MM.1S (cell line): ENCODE results near the gene CNTFR.
A peak's percentile ranks its signal among the peaks of the same experiment; 100 is the strongest.

Source experiments
- DNase-seq: peaks from one replicate; pipeline ENCODE4 v3.0.0-alpha.2; 2015
- H2AFZ ChIP-seq: fragments of 300-600 bp; sonication (generic); 2 replicates; pipeline ENCODE4 v1.6.0; 2016; ENCODE audit warnings: antibody characterized with exemption, low read length
- H3F3A ChIP-seq: fragments of 300-600 bp; sonication (generic); 2 replicates; pipeline ENCODE4 v1.6.1; 2016; ENCODE audit warnings: mild to moderate bottlenecking, antibody characterized with exemption, low read length, moderate library complexity, mixed read lengths; ENCODE audit not compliant: insufficient read depth
- H3K27ac ChIP-seq: fragments of 300-600 bp; sonication (generic); 2 replicates; pipeline ENCODE4 v1.5.1; 2016; ENCODE audit warnings: mild to moderate bottlenecking, low read length
- H3K27me3 ChIP-seq: fragments of 300-600 bp; sonication (generic); replicated peaks from 2 replicates; pipeline ENCODE4 v1.6.0; 2016; ENCODE audit warnings: low read length; ENCODE audit not compliant: insufficient read depth
- H3K36me3 ChIP-seq: fragments of 300-600 bp; sonication (generic); replicated peaks from 2 replicates; pipeline ENCODE4 v1.6.1; 2016; ENCODE audit warnings: mild to moderate bottlenecking, low read length, mixed read lengths; ENCODE audit not compliant: insufficient read depth
- H3K4me1 ChIP-seq: fragments of 300-600 bp; sonication (generic); 2 replicates; pipeline ENCODE4 v1.6.1; 2016; ENCODE audit warnings: low read length, mixed read lengths
- H3K4me2 ChIP-seq: fragments of 300-600 bp; sonication (generic); 2 replicates; pipeline ENCODE4 v1.6.0; 2016; ENCODE audit warnings: low read depth, low read length
- H3K4me3 ChIP-seq: fragments of 300-600 bp; sonication (generic); 2 replicates; pipeline ENCODE4 v1.5.1; 2016; ENCODE audit warnings: low read length, mixed read lengths
- H3K79me2 ChIP-seq: fragments of 300-600 bp; sonication (generic); 2 replicates; pipeline ENCODE4 v1.6.1; 2016; ENCODE audit warnings: mixed run types, low read length, mixed read lengths
- H3K9ac ChIP-seq: fragments of 300-600 bp; sonication (generic); 2 replicates; pipeline ENCODE4 v1.6.1; 2016; ENCODE audit warnings: low read length, mixed read lengths
- H3K9me2 ChIP-seq: fragments of 300-600 bp; sonication (generic); replicated peaks from 2 replicates; pipeline ENCODE4 v1.6.1; 2016; ENCODE audit warnings: mild to moderate bottlenecking, low read length, mixed read lengths; ENCODE audit not compliant: insufficient read depth
- H3K9me3 ChIP-seq: fragments of 300-600 bp; sonication (generic); replicated peaks from 2 replicates; pipeline ENCODE4 v1.6.1; 2016; ENCODE audit warnings: mild to moderate bottlenecking, low read length, mixed read lengths; ENCODE audit not compliant: insufficient read depth
- H4K20me1 ChIP-seq: fragments of 300-600 bp; sonication (generic); 2 replicates; pipeline ENCODE4 v1.6.1; 2016; ENCODE audit warnings: mild to moderate bottlenecking, low read length, moderate library complexity, mixed read lengths; ENCODE audit not compliant: insufficient read depth
- EZH2 ChIP-seq: fragments of 300-600 bp; sonication (generic); optimal IDR thresholded peaks from 2 replicates; pipeline ENCODE3; 2017; ENCODE audit warnings: low read depth, mild to moderate bottlenecking, antibody characterized with exemption, low read length, mixed read lengths
- EZH2phosphoT487 ChIP-seq: fragments of 300-600 bp; sonication (generic); IDR thresholded peaks from 2 replicates; pipeline ENCODE4 v1.6.1; 2018; ENCODE audit warnings: antibody characterized with exemption, low read length
- TF ChIP-seq, protein P1 (sequence below): fragments of 300-600 bp; sonication (generic); IDR thresholded peaks from 2 replicates; pipeline ENCODE4 v1.5.1; 2016; ENCODE audit warnings: antibody characterized with exemption, low read length, mixed read lengths

CNTFR gene

GRCh38 chr9:34636791-34637355 is 47.3 kb upstream of the CNTFR start:
- DNase-seq, result peak; percentile 8
- H3K4me2 ChIP-seq, result peak overlapping the region; percentile 79
- H2AFZ ChIP-seq, result peak overlapping the region; percentile 81
- peaks cover 25% of the 10 kb centered on the region for H3K79me2 ChIP-seq
- no peaks in the 10 kb centered on the region for H3K9me2 ChIP-seq
- no peaks in the 10 kb centered on the region for H4K20me1 ChIP-seq
- TF ChIP-seq, protein P1, sequence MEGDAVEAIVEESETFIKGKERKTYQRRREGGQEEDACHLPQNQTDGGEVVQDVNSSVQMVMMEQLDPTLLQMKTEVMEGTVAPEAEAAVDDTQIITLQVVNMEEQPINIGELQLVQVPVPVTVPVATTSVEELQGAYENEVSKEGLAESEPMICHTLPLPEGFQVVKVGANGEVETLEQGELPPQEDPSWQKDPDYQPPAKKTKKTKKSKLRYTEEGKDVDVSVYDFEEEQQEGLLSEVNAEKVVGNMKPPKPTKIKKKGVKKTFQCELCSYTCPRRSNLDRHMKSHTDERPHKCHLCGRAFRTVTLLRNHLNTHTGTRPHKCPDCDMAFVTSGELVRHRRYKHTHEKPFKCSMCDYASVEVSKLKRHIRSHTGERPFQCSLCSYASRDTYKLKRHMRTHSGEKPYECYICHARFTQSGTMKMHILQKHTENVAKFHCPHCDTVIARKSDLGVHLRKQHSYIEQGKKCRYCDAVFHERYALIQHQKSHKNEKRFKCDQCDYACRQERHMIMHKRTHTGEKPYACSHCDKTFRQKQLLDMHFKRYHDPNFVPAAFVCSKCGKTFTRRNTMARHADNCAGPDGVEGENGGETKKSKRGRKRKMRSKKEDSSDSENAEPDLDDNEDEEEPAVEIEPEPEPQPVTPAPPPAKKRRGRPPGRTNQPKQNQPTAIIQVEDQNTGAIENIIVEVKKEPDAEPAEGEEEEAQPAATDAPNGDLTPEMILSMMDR, result no peak
- TF ChIP-seq EZH2, result no peak
- TF ChIP-seq EZH2phosphoT487, result no peak
- H3K36me3 ChIP-seq, result no peaks in the 10 kb centered on the region
- peak overlapping the region; percentile 62; the same call in 1 of the 2 replicates for H3K27ac ChIP-seq
- H3K4me1 ChIP-seq, result peaks cover 4% of the 10 kb centered on the region
- peak overlapping the region; percentile 90 for H3K9ac ChIP-seq
- H3K9me3 ChIP-seq, result no peaks in the 10 kb centered on the region
- peak overlapping the region; percentile 95 for H3K4me3 ChIP-seq
- H3F3A ChIP-seq, result peaks cover 7% of the 10 kb centered on the region; the same call in 1 of the 2 replicates
- no peaks in the 10 kb centered on the region for H3K27me3 ChIP-seq

DNA sequence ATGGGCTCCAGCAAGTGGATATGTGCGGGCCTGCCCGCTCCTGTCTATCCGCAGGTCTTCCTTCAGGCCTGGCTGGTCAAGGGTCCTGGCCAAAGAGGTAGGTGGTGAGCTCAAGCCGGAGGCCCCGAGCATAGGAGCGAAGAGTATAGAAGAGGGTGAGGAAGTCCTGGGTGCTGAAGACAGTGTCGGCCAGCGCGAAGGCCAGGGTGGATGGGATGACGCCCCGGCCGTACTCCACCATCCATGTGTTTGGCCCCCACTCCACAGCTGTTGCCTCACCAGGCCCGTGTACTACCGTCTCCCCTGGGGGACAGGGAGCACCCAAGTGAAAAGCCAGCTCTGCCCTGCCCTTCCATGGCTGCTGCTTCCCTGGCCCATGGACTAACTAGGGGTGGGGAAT is 46.0 kb upstream of the CNTFR start:
- Histone ChIP-seq H3K36me3 (no peaks in the 10 kb centered on the region), H3K27ac (no peak overlapping the region), H3K4me3 (no peak overlapping the region)

GRCh38 chr9:34634551-34635248 is 45.2 kb upstream of the CNTFR start:
- H3K79me2 ChIP-seq, result peaks cover 25% of the 10 kb centered on the region
- H3K4me1 ChIP-seq, result peaks cover 4% of the 10 kb centered on the region
- H3K27me3 ChIP-seq, result peaks cover 17% of the 10 kb centered on the region
- no peak overlapping the region for H2AFZ ChIP-seq
- H4K20me1 ChIP-seq, result no peaks in the 10 kb centered on the region
- TF ChIP-seq, protein P1, result no peak
- TF ChIP-seq EZH2phosphoT487 (no peak), EZH2 (no peak)
- H3K9me2 ChIP-seq, result no peaks in the 10 kb centered on the region
- H3K36me3 ChIP-seq, result no peaks in the 10 kb centered on the region
- DNase-seq, result no peak
- no peaks in the 10 kb centered on the region for H3K9me3 ChIP-seq
- H3K4me2 ChIP-seq, result no peak overlapping the region
- no peak overlapping the region for H3K27ac ChIP-seq
- no peak overlapping the region for H3K9ac ChIP-seq
- H3F3A ChIP-seq, result peaks cover 7% of the 10 kb centered on the region; the same call in 1 of the 2 replicates
- no peak overlapping the region for H3K4me3 ChIP-seq

More for the DNA sequence above, 46.0 kb upstream of the CNTFR start:
- H3K9ac ChIP-seq, result no peak overlapping the region
- peaks cover 7% of the 10 kb centered on the region; the same call in 1 of the 2 replicates for H3F3A ChIP-seq
- no peak overlapping the region for H2AFZ ChIP-seq
- H3K27me3 ChIP-seq, result peaks cover 9% of the 10 kb centered on the region
- no peaks in the 10 kb centered on the region for H3K9me3 ChIP-seq
- H3K79me2 ChIP-seq, result peaks cover 25% of the 10 kb centered on the region
- no peak for DNase-seq
- TF ChIP-seq, protein P1, result no peak
- TF ChIP-seq EZH2phosphoT487 (no peak), EZH2 (no peak)
- no peaks in the 10 kb centered on the region for H3K9me2 ChIP-seq
- 0 out of 2 replicates have a peak overlapping the region, but pooled peaks have one; percentile 16 for H3K4me2 ChIP-seq
- no peaks in the 10 kb centered on the region for H4K20me1 ChIP-seq
- H3K4me1 ChIP-seq, result peaks cover 4% of the 10 kb centered on the region
